GM12801 (cell line): ENCODE measurements around the gene GDF7.

Source experiments
- CTCF ChIP-seq: IDR thresholded peaks from one replicate; pipeline ENCODE4 v1.5.1; 2011; ENCODE audit warnings: control low read depth; ENCODE audit not compliant: insufficient read length; ENCODE audit errors: extremely low read depth

GDF7 gene

DNA sequence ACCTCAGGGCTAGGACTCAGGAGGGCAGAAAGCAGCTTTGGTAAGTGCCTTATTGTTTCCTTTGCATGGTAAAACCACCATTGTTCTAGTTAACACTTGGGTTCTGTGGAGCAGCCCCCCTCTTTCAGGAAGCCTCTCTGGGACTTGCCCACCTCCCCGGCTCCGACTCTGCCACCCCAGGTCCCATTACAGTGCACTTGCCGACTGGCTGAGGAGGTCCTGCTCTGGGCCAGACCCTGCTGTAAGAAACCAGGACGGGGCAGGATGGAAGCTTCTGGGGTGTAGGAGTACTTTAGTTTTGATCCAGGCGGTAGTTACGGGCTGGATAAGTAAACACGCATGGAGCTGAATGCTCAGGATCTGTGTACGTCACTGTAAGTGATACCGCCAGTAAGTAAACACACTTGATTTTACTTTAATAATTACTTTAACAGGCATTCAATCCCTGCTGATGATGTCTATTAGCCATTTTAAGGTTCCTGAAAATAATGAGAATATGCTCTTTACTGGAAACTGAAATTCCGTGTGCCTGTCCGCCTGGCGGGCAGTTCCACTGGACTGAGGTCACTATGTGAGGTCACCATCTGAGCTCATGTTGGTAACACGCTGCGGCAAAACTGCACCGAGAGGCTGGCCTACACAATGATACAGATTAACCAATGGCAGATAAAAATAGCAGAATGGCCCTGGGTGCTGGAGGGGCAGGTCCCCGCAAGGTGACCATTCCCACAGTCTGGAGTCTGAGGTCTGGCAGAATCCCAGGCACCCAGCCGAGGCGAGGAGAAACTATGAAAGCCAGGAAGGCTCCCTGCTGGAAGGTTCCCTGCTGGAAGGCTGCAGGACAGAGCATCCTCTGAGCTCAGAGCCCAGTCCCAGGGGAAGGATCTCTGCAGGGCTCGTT, 41.2 kb upstream of the GDF7 start:
- TF ChIP-seq CTCF = no peak

- no peak for TF ChIP-seq CTCF
Measured at GRCh38 chr2:20626392-20626697, 40.6 kb upstream of the GDF7 start.

DNA sequence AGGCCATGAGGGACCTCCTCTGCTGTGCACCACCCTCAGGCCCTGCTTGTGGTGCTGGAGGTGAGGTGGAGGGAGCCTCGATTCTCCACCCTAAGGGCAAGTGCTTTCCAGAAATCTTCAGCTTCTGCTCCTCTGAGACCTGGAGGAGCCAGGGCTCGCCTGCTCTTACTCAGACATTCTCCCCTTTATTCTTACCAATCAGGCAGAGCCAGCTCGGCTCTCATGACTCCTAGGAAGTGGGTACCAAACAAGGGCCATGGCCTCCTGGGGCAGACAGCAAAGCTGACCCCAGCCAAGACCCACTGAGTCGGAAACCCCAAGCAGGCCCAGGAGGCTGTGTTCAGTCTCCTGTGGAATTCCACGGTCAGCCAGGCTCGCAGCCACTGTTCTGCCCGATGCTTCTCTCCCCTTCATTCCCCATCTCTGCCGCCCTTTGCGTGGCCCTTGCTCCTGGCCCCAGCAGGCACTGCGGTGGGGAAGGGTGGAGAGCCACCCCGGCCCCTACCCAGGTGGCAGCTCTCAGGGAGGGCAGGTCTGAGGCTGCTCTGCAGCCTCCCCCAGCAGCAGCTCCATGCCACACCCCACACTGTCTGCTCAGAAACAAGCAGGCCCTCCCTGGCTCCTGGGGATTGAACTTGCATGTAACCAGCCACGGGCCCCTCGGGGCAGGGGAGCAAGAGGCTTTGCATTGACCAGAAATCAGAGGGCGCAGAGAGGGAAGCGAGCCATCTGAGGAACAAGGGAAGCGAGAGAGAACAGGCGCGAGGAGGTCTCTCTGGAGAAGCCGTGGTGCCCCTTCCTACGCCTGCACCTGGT, 40.0 kb upstream of the GDF7 start:
- TF ChIP-seq CTCF = no peak

DNA sequence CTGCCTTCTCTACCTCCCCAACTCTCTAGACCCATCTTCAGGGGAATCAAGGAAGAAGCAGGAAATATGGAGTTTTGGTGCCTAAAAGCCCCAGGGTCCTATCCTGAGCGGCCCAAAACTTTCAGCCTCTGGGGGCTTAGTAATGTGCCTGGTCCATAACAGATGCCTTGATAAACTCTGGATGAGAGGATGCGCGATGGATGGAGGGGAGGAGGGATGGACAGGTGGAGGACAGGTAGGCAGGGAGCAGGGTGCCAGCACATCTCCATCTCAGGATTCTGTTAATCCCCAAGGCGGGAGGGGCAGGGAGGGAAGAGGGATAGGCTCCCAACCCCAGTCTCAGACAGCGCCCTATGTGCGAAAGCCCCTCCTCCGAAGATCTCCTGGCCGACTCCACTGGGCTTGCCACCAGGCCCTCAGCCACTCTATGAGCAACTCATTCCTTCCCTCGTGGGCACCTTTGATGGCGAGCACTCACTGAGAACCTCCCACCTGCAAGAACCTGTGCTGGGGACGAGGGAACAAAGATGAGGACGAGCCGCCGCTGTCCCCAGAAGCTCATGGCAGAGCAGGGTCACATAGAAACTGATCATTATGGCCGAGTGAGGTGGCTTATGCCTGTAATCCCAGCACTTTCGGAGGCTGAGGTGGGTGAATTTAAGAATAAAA, 39.1 kb upstream of the GDF7 start:
- no peak for TF ChIP-seq CTCF

GRCh38 chr2:20629181-20629580, 37.8 kb upstream of the GDF7 start:
- TF ChIP-seq CTCF = no peak

DNA sequence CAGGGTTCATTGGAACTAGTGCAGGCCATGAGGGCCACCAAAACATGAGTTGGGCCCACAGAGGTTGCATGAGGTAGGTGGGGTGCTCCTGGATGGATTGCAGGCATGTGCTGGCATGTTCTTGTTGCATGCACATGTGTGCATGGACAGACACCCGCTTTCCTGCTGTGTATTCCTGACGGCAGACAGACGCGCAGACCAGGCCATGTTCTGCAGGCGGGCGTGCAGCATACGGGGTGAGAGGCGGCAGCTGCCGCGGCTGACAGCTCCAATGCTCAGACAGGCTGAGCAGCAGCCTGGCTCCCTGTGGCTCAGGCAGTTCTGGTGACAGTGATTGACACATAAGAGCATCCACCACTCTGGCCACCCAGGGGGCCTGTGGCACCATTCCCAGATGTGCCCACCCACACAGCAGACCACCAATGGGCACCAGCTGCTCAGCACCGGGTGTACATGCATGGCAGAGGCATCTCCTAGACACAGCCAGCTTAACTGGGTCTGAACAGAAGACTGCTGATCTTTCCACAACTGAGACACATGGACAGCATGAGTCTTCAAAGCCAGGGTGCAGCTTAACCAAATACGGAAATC, 37.3 kb upstream of the GDF7 start:
- TF ChIP-seq CTCF = no peak

- TF ChIP-seq CTCF = no peak
Measured at GRCh38 chr2:20630967-20631366, 36.0 kb upstream of the GDF7 start.
